ENCODE measurements around the gene LCE7A. TPM values are rescaled to one million over a fixed set of nuclear protein-coding genes. Genes with fewer than 3 reads are reported as not detected.

Gene LCE7A
- total RNA-seq = not detected

DNA sequence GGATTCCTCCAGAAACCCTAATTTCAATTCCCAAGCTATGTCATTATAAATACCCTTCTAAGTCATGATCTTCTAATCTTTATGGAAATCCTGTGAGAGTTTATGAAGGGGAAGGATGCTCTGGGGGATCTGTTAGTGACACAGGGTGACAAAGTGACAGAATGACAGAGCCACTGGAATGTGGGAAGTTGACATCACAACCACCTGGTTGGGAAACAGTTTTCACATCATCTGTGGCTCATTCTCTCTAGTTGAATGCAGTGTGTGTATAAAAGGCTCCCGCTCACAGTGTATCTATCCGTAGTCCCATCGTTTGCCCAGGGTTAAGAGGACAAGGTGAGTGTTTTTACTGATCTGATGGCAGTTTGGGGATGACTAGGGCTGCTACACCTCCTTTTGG is at the start of gene LCE7A:
Gene LCE7A, plus strand, starts transcription at position 301 of the 400 bp plus-strand sequence. CDS start 702 bp downstream, outside the sequence.
- intact Hi-C loops (cut with micrococcal nuclease) = loop anchor here (10.0 kb wide), 1 partner anchor 335 kb away; no protein-coding TSS in a partner anchor
- Mint-ChIP-seq H3K9me3 (no peaks in the 10 kb centered on the region), H3K27me3 (ENCODE audit: low read depth) (peaks cover 7% of the 10 kb centered on the region), H3K27ac (no peak within 1 kb of the TSS), H3K4me3 (no peak within 1 kb of the TSS), H3K36me3 (ENCODE audit: low read depth) (no peaks in the 10 kb centered on the region), H3K4me1 (ENCODE audit: low read depth) (no peaks in the 10 kb centered on the region)
- CTCF ChIA-PET = interaction anchor here (0.6 kb wide), 1 partner anchor 204 kb away, joined by 3 read pairs; no protein-coding TSS in a partner anchor
- no peak for DNase-seq

- DNase-seq = no peak
- CTCF ChIA-PET = no interaction called here
- H3K4me1 Mint-ChIP-seq (ENCODE audit: low read depth) = no peaks in the 10 kb centered on the region
- H3K27ac Mint-ChIP-seq = no peak overlapping the region
- H3K27me3 Mint-ChIP-seq (ENCODE audit: low read depth) = peaks cover 8% of the 10 kb centered on the region
- no peak overlapping the region for H3K4me3 Mint-ChIP-seq
- no peaks in the 10 kb centered on the region for H3K36me3 Mint-ChIP-seq (ENCODE audit: low read depth)
- H3K9me3 Mint-ChIP-seq = no peaks in the 10 kb centered on the region
- intact Hi-C loops (cut with micrococcal nuclease) = no loop called here
These were observed 48.7 kb upstream of the LCE7A start for GRCh38 chr1:152811050-152811449.

- H3K4me3 Mint-ChIP-seq = no peak within 1 kb of the TSS
- no peaks in the 10 kb centered on the region for H3K4me1 Mint-ChIP-seq (ENCODE audit: low read depth)
- peaks cover 7% of the 10 kb centered on the region for H3K27me3 Mint-ChIP-seq (ENCODE audit: low read depth)
- CTCF ChIA-PET = no interaction called here
- H3K9me3 Mint-ChIP-seq = no peaks in the 10 kb centered on the region
- H3K36me3 Mint-ChIP-seq (ENCODE audit: low read depth) = no peaks in the 10 kb centered on the region
- DNase-seq = no peak
- intact Hi-C loops (cut with micrococcal nuclease) = no loop called here
- no peak within 1 kb of the TSS for H3K27ac Mint-ChIP-seq
These were observed 48.1 kb upstream of the LCE7A start, which contains the start of gene LCE1B for GRCh38 chr1:152811671-152812070. Gene LCE1B, plus strand, starts transcription at chr1:152811971. Its CDS starts 476 bp downstream, at chr1:152812447.

- Mint-ChIP-seq H3K36me3 (ENCODE audit: low read depth) (no peaks in the 10 kb centered on the region), H3K9me3 (no peaks in the 10 kb centered on the region), H3K4me3 (no peak overlapping the region), H3K4me1 (ENCODE audit: low read depth) (no peaks in the 10 kb centered on the region), H3K27me3 (ENCODE audit: low read depth) (peaks cover 7% of the 10 kb centered on the region), H3K27ac (no peak overlapping the region)
- DNase-seq = no peak
- CTCF ChIA-PET = no interaction called here
- intact Hi-C loops (cut with micrococcal nuclease) = no loop called here
These were observed 42.5 kb upstream of the LCE7A start for GRCh38 chr1:152817309-152817708.

GRCh38 chr1:152823294-152823693 is 36.5 kb upstream of the LCE7A start:
- CTCF ChIA-PET = no interaction called here
- peaks cover 11% of the 10 kb centered on the region for H3K27me3 Mint-ChIP-seq (ENCODE audit: low read depth)
- intact Hi-C loops (cut with micrococcal nuclease) = no loop called here
- no peak overlapping the region for H3K4me3 Mint-ChIP-seq
- no peaks in the 10 kb centered on the region for H3K36me3 Mint-ChIP-seq (ENCODE audit: low read depth)
- H3K9me3 Mint-ChIP-seq = no peaks in the 10 kb centered on the region
- no peak overlapping the region for H3K27ac Mint-ChIP-seq
- H3K4me1 Mint-ChIP-seq (ENCODE audit: low read depth) = no peaks in the 10 kb centered on the region
- no peak for DNase-seq

GRCh38 chr1:152824964-152825363 is 34.8 kb upstream of the LCE7A start:
- Mint-ChIP-seq H3K27ac (no peak overlapping the region), H3K9me3 (no peaks in the 10 kb centered on the region), H3K36me3 (ENCODE audit: low read depth) (no peaks in the 10 kb centered on the region), H3K4me1 (ENCODE audit: low read depth) (no peaks in the 10 kb centered on the region), H3K4me3 (no peak overlapping the region), H3K27me3 (ENCODE audit: low read depth) (peaks cover 14% of the 10 kb centered on the region)
- CTCF ChIA-PET = no interaction called here
- intact Hi-C loops (cut with micrococcal nuclease) = no loop called here
- DNase-seq = no peak

DNA sequence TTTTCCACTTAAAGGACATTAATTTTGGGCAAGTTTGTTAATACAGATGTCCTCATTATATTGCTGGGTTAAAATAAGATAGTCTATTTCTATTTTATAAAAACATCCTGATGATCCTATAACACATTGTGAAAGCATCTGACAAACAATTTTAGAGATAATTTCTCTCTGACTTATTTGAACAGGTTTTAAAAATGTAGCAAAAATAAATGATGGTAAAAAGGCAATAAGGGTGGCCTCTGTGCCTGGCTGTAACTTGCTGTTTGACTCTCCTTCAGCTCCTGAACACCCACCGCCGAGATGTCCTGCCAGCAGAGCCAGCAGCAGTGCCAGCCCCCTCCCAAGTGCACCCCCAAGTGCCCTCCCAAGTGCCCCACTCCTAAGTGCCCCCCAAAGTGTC is 32.6 kb upstream of the LCE7A start, which contains the start of gene LCE1A:
Gene LCE1A, plus strand, starts transcription at position 301 of the 400 bp plus-strand sequence. Its CDS starts 0 bp downstream, at position 301.
- Mint-ChIP-seq H3K4me3 (no peak within 1 kb of the TSS), H3K27me3 (ENCODE audit: low read depth) (peaks cover 14% of the 10 kb centered on the region), H3K9me3 (no peaks in the 10 kb centered on the region), H3K27ac (no peak within 1 kb of the TSS), H3K36me3 (ENCODE audit: low read depth) (no peaks in the 10 kb centered on the region), H3K4me1 (ENCODE audit: low read depth) (no peaks in the 10 kb centered on the region)
- CTCF ChIA-PET = no interaction called here
- no peak for DNase-seq
- intact Hi-C loops (cut with micrococcal nuclease) = no loop called here

DNA sequence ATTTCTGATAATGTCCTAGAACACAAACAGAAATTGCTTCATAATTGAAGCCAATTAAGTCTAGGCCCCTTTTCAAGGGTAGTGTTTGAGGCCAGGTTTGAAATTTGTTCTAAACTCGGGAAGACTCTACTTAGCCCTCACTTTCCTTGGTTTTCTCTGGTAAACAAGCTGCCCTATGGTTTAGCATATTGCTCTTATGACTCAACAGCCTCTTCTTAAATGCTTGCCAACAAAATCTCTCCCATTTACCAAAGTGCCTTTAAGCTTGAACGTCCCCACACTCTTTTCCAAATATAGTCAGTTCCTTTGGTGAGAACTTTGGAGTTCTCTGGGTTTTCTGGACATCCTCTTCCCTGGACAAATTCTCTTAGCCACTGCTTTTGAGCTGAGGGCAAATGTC is 22.9 kb upstream of the LCE7A start:
- Mint-ChIP-seq H3K4me1 (ENCODE audit: low read depth) (no peaks in the 10 kb centered on the region), H3K27ac (no peak overlapping the region)
- CTCF ChIA-PET = no interaction called here

DNA sequence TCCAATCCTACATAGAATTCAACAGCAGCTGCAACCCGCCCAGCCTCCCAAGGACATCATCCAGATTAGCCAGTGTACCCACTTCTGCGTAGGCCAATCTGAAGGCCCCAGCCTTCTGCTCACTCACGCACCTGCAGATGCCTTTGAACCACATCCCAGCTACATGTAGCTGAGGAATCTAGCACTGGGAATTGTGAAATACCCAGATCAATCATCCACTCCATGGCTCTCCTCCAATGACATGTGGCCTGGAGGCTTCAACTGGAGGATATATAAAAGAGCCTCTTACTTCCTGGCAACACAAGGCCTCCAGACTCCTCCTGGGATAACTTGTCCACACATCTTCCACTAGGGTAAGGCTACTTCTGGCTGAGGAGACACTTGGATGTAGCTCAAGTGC is 17.2 kb upstream of the LCE7A start, which contains the start of gene LCE6A:
Gene LCE6A, plus strand, starts transcription at position 301 of the 400 bp plus-strand sequence. CDS start 665 bp downstream, outside the sequence.
- Mint-ChIP-seq H3K4me1 (ENCODE audit: low read depth) (no peaks in the 10 kb centered on the region), H3K36me3 (ENCODE audit: low read depth) (no peaks in the 10 kb centered on the region), H3K27ac (no peak within 1 kb of the TSS), H3K4me3 (no peak within 1 kb of the TSS), H3K9me3 (no peaks in the 10 kb centered on the region), H3K27me3 (ENCODE audit: low read depth) (peaks cover 6% of the 10 kb centered on the region)
- CTCF ChIA-PET = no interaction called here
- DNase-seq = no peak
- intact Hi-C loops (cut with micrococcal nuclease) = no loop called here

More for the DNA sequence above, 22.9 kb upstream of the LCE7A start:
- Mint-ChIP-seq H3K27me3 (ENCODE audit: low read depth) (peaks cover 6% of the 10 kb centered on the region), H3K9me3 (no peaks in the 10 kb centered on the region), H3K4me3 (no peak overlapping the region), H3K36me3 (ENCODE audit: low read depth) (no peaks in the 10 kb centered on the region)
- intact Hi-C loops (cut with micrococcal nuclease) = no loop called here
- no peak for DNase-seq

- DNase-seq = no peak
- no peaks in the 10 kb centered on the region for H3K36me3 Mint-ChIP-seq (ENCODE audit: low read depth)
- no peak overlapping the region for H3K4me3 Mint-ChIP-seq
- no peak overlapping the region for H3K27ac Mint-ChIP-seq
- H3K4me1 Mint-ChIP-seq (ENCODE audit: low read depth) = no peaks in the 10 kb centered on the region
- H3K27me3 Mint-ChIP-seq (ENCODE audit: low read depth) = peaks cover 7% of the 10 kb centered on the region
- CTCF ChIA-PET = no interaction called here
- intact Hi-C loops (cut with micrococcal nuclease) = no loop called here
- H3K9me3 Mint-ChIP-seq = no peaks in the 10 kb centered on the region
These were observed 4.1 kb upstream of the LCE7A start for GRCh38 chr1:152855661-152856060.

DNA sequence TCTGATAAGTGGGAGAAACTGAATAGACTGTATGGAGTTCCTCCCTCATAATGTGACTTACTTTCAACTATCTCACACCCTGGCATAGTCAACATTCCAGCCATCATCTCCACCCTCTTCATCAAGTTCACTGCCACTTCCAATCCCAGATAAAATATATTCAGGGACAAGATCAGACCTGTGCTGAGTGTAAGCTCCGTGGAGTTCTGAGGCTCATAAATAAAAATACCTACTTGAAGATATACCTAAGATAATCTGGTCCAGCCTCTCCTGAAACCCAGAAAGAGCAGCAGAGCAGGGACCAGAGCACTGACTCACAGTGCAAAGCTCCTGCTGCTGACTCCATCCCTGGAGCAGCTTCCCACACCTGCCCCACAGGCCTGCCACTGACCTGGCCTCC is 1.7 kb upstream of the LCE7A start:
- H3K27me3 Mint-ChIP-seq (ENCODE audit: low read depth) = peaks cover 7% of the 10 kb centered on the region
- no peaks in the 10 kb centered on the region for H3K36me3 Mint-ChIP-seq (ENCODE audit: low read depth)
- intact Hi-C loops (cut with micrococcal nuclease) = no loop called here
- H3K4me1 Mint-ChIP-seq (ENCODE audit: low read depth) = no peaks in the 10 kb centered on the region
- H3K27ac Mint-ChIP-seq = no peak overlapping the region
- no peak overlapping the region for H3K4me3 Mint-ChIP-seq
- no peaks in the 10 kb centered on the region for H3K9me3 Mint-ChIP-seq
- no peak for DNase-seq
- CTCF ChIA-PET = no interaction called here

DNA sequence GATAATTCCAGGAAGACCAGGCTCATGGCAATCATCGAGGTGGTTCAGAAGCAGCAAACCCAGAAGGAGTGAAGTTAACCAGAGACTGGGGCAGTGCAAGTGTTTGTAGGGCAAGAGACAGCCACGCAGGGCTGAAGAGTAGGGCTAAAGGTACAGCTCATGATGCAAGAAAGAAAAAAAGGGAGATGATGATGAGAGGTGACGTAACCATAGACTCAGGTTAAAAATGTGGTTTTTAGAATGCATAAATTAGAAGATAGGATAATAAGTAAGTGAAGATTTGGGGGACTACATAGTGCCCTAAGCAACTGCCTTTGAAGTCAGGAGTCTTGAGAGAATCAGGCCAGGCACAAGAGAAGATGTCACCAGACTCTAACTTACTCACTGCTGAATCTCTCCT is 333 bp downstream of the LCE7A start:
- H3K27ac Mint-ChIP-seq = no peak overlapping the region

GRCh38 chr1:152861374-152861773 is 1.6 kb downstream of the LCE7A start:
- intact Hi-C loops (cut with micrococcal nuclease) = loop anchor here (10.0 kb wide), 1 partner anchor 333 kb away; no protein-coding TSS in a partner anchor
- H3K36me3 Mint-ChIP-seq (ENCODE audit: low read depth) = no peaks in the 10 kb centered on the region
- DNase-seq = no peak
- peaks cover 2% of the 10 kb centered on the region for H3K27me3 Mint-ChIP-seq (ENCODE audit: low read depth)
- no peak overlapping the region for H3K4me3 Mint-ChIP-seq
- no peaks in the 10 kb centered on the region for H3K9me3 Mint-ChIP-seq
- CTCF ChIA-PET = no interaction called here
- H3K4me1 Mint-ChIP-seq (ENCODE audit: low read depth) = no peaks in the 10 kb centered on the region
- H3K27ac Mint-ChIP-seq = no peak overlapping the region

More for the DNA sequence above, 333 bp downstream of the LCE7A start:
- Mint-ChIP-seq H3K4me1 (ENCODE audit: low read depth) (no peaks in the 10 kb centered on the region), H3K4me3 (no peak overlapping the region), H3K9me3 (no peaks in the 10 kb centered on the region), H3K27me3 (ENCODE audit: low read depth) (peaks cover 7% of the 10 kb centered on the region), H3K36me3 (ENCODE audit: low read depth) (no peaks in the 10 kb centered on the region)
- no peak for DNase-seq
- intact Hi-C loops (cut with micrococcal nuclease) = loop anchor here (10.0 kb wide), 1 partner anchor 335 kb away; no protein-coding TSS in a partner anchor
- CTCF ChIA-PET = interaction anchor here (0.6 to 0.8 kb wide), 2 partner anchors 10 to 205 kb away, joined by 3 to 4 read pairs; no protein-coding TSS in a partner anchor

Measured in activated naive CD4-positive, alpha-beta T cell treated with anti-CD3 and anti-CD28 coated beads for 36 hours (primary cell).